Esophagus (tissue), 2 donors: Measurements from ENCODE around the gene AK5. TPM values are rescaled to one million over a fixed set of nuclear protein-coding genes. Genes with fewer than 3 reads are reported as not detected.

Source experiments
- H3K27ac ChIP-seq, 2 donors: one replicate each; pipeline ENCODE4 v1.5.1; 2013; ENCODE audit warnings: low read depth in 2 of 2, mild to moderate bottlenecking in 2 of 2, inconsistent platforms in 1 of 2, low read length in 1 of 2, moderate library complexity in 1 of 2
- H3K27me3 ChIP-seq, 2 donors: one replicate each; pipeline ENCODE4 v1.6.1; 2013; ENCODE audit warnings: low read length in 2 of 2, control low read depth in 1 of 2, mild to moderate bottlenecking in 1 of 2; ENCODE audit not compliant: insufficient read depth in 2 of 2, control insufficient read depth in 1 of 2
- H3K36me3 ChIP-seq, 2 donors: one replicate each; pipeline ENCODE4 v1.6.1; 2013; ENCODE audit warnings: low read length in 1 of 2; ENCODE audit not compliant: control insufficient read depth in 2 of 2, insufficient read depth in 2 of 2
- H3K4me1 ChIP-seq, 2 donors: one replicate each; pipeline ENCODE4 v1.6.1; 2013; ENCODE audit warnings: low read length in 1 of 2; ENCODE audit not compliant: control insufficient read depth in 2 of 2, insufficient read depth in 2 of 2
- H3K4me3 ChIP-seq, 2 donors: one replicate each; pipeline ENCODE4 v1.5.1; 2013; ENCODE audit warnings: low read length in 2 of 2, mild to moderate bottlenecking in 2 of 2, low read depth in 1 of 2, moderate library complexity in 1 of 2
- H3K9me3 ChIP-seq, 2 donors: one replicate each; pipeline ENCODE4 v1.6.1; 2013; ENCODE audit warnings: mild to moderate bottlenecking in 2 of 2, low read depth in 1 of 2, low read length in 1 of 2, moderate library complexity in 1 of 2; ENCODE audit not compliant: control insufficient read depth in 2 of 2, insufficient read depth in 1 of 2
- WGBS, 2 donors: extraction: QIAGEN DNeasy Blood & Tissue Kit; methylation state at CpG; one replicate each; pipeline ENCODE4 v1.1.7; 2013; 5-methylcytosine and 5-hydroxymethylcytosine counted together
- polyA plus RNA-seq, 2 donors: library from polyadenylated mRNA; stranded (reverse); fragments of 200-250 nt; gene quantifications; one replicate each; pipeline ENCODE4 v1.2.3, GENCODE V29; 2013
- donor health status: healthy with polysubstance abuse.
- donor health status: Bipolar disorder and iron deficiency.

AK5 gene
- polyA plus RNA-seq, 2 donors: 0.11 to 0.16 TPM

GRCh38 chr1:77565321-77565720, 283.5 kb downstream of the AK5 start:
- 92 to 93% methylated on average over 4 of the region's 4 CpGs for WGBS, 2 donors
- H3K36me3 ChIP-seq: peaks cover 4 to 9% of the 10 kb centered on the region in 2 donors
- no peak overlapping the region for H3K27ac ChIP-seq
- H3K4me3 ChIP-seq: no peak overlapping the region
- no peaks in the 10 kb centered on the region for H3K27me3 ChIP-seq
- H3K4me1 ChIP-seq: no peaks in the 10 kb centered on the region
- no peaks in the 10 kb centered on the region for H3K9me3 ChIP-seq

- H3K9me3 ChIP-seq: no peaks in the 10 kb centered on the region
- H3K36me3 ChIP-seq: peaks cover 0 to 3% of the 10 kb centered on the region in 2 donors
- 97 to 98% methylated on average over 3 of the region's 3 CpGs for WGBS, 2 donors
Measured at GRCh38 chr1:77571642-77572041, 289.8 kb downstream of the AK5 start.

GRCh38 chr1:77579547-77579946, 297.7 kb downstream of the AK5 start:
- H3K4me3 ChIP-seq: no peak overlapping the region
- H3K27me3 ChIP-seq: no peaks in the 10 kb centered on the region
- 98% methylated on average over 3 of the region's 3 CpGs for WGBS, 2 donors
- no peaks in the 10 kb centered on the region for H3K9me3 ChIP-seq
- peaks cover 0 to 2% of the 10 kb centered on the region in 2 donors for H3K36me3 ChIP-seq
- no peak overlapping the region for H3K27ac ChIP-seq
- H3K4me1 ChIP-seq: no peaks in the 10 kb centered on the region

More at GRCh38 chr1:77571642-77572041, 289.8 kb downstream of the AK5 start:
- H3K27ac ChIP-seq: no peak overlapping the region
- no peaks in the 10 kb centered on the region for H3K4me1 ChIP-seq
- H3K4me3 ChIP-seq: no peak overlapping the region
- H3K27me3 ChIP-seq: no peaks in the 10 kb centered on the region

- Histone ChIP-seq H3K9me3 (no peaks in the 10 kb centered on the region), H3K36me3 (peaks cover 0 to 4% of the 10 kb centered on the region in 2 donors), H3K27ac (no peak overlapping the region), H3K4me1 (no peaks in the 10 kb centered on the region), H3K27me3 (no peaks in the 10 kb centered on the region), H3K4me3 (no peak overlapping the region)
- WGBS, 2 donors: 94% methylated on average over 4 of the region's 4 CpGs
Measured at GRCh38 chr1:77582905-77583304, 301.1 kb downstream of the AK5 start.

- H3K27ac ChIP-seq: no peak overlapping the region
- no peaks in the 10 kb centered on the region for H3K9me3 ChIP-seq
- no peaks in the 10 kb centered on the region for H3K4me1 ChIP-seq
- peaks cover 0 to 4% of the 10 kb centered on the region in 2 donors for H3K36me3 ChIP-seq
- no peaks in the 10 kb centered on the region for H3K27me3 ChIP-seq
- WGBS, 2 donors: 93 to 94% methylated on average over 2 of the region's 2 CpGs
- H3K4me3 ChIP-seq: no peak overlapping the region
Measured at GRCh38 chr1:77583483-77583882, 301.7 kb downstream of the AK5 start.

- Histone ChIP-seq H3K27me3 (no peaks in the 10 kb centered on the region), H3K9me3 (no peaks in the 10 kb centered on the region), H3K36me3 (peaks cover 0 to 4% of the 10 kb centered on the region in 2 donors), H3K27ac (no peak overlapping the region), H3K4me1 (no peaks in the 10 kb centered on the region), H3K4me3 (no peak overlapping the region)
- WGBS, 2 donors: 95 to 96% methylated on average over 2 of the region's 2 CpGs
Measured at GRCh38 chr1:77584884-77585283, 303.1 kb downstream of the AK5 start.

- 79 to 86% methylated on average over 2 of the region's 2 CpGs for WGBS, 2 donors
- Histone ChIP-seq H3K4me3 (no peak overlapping the region), H3K36me3 (peaks cover 0 to 4% of the 10 kb centered on the region in 2 donors), H3K27ac (no peak overlapping the region), H3K9me3 (no peaks in the 10 kb centered on the region), H3K27me3 (no peaks in the 10 kb centered on the region), H3K4me1 (no peaks in the 10 kb centered on the region)
Measured at GRCh38 chr1:77585610-77586314, 303.9 kb downstream of the AK5 start.

- H3K36me3 ChIP-seq: peaks cover 0 to 4% of the 10 kb centered on the region in 2 donors
- no peaks in the 10 kb centered on the region for H3K27me3 ChIP-seq
- no peaks in the 10 kb centered on the region for H3K9me3 ChIP-seq
- H3K4me1 ChIP-seq: no peaks in the 10 kb centered on the region
- no peak overlapping the region for H3K27ac ChIP-seq
- H3K4me3 ChIP-seq: no peak overlapping the region
- WGBS, 2 donors: 96 to 97% methylated on average over 5 of the region's 5 CpGs
Measured at GRCh38 chr1:77589231-77589630, 307.4 kb downstream of the AK5 start.

GRCh38 chr1:77590651-77591050, 308.8 kb downstream of the AK5 start:
- H3K36me3 ChIP-seq: peaks cover 0 to 4% of the 10 kb centered on the region in 2 donors
- H3K27me3 ChIP-seq: no peaks in the 10 kb centered on the region
- no peaks in the 10 kb centered on the region for H3K9me3 ChIP-seq
- H3K4me3 ChIP-seq: no peak overlapping the region
- H3K4me1 ChIP-seq: no peaks in the 10 kb centered on the region
- WGBS, 2 donors: 96% methylated on average over 1 of the region's 1 CpG
- H3K27ac ChIP-seq: no peak overlapping the region

- no peak overlapping the region for H3K27ac ChIP-seq
- 95 to 97% methylated on average over 2 of the region's 2 CpGs for WGBS, 2 donors
- H3K36me3 ChIP-seq: peaks cover 0 to 2% of the 10 kb centered on the region in 2 donors
- no peaks in the 10 kb centered on the region for H3K9me3 ChIP-seq
- H3K4me3 ChIP-seq: no peak overlapping the region
- H3K27me3 ChIP-seq: no peaks in the 10 kb centered on the region
- no peaks in the 10 kb centered on the region for H3K4me1 ChIP-seq
Measured at GRCh38 chr1:77592906-77593305, 311.1 kb downstream of the AK5 start.
